Measurements from ENCODE around the gene TMPRSS7. TPM values are rescaled to one million over a fixed set of nuclear protein-coding genes. Genes with fewer than 3 reads are reported as not detected.
"Not testable (repeated sequence)": the region's sequence is repeated elsewhere in the genome, so short reads cannot be mapped to it uniquely, and the experiment has no call there.

The TMPRSS7 gene
- total RNA-seq, 3 donors from 2014 or later: 0.12 TPM; not detected in 2

GRCh38 chr3:112053229-112053628 lies 18.7 kb downstream of the TMPRSS7 start:
- ATAC-seq: no peak
- no peaks in the 10 kb centered on the region for H3K4me1 ChIP-seq (ENCODE audit: low read depth)
- TF ChIP-seq CTCF (IDR thresholded peaks at IDR 0.05): no peak
- H3K4me3 ChIP-seq: no peak overlapping the region
- intact Hi-C loops (cut with DNase I, micrococcal nuclease): no loop called here
- no peaks in the 10 kb centered on the region for H3K36me3 ChIP-seq (ENCODE audit: low read depth)
- H3K9me3 ChIP-seq: no peaks in the 10 kb centered on the region
- no peak for DNase-seq

GRCh38 chr3:112056451-112056929 lies 22.0 kb downstream of the TMPRSS7 start:
- no peak for ATAC-seq
- no peak for DNase-seq
- no peak overlapping the region for H3K4me3 ChIP-seq
- no peaks in the 10 kb centered on the region for H3K9me3 ChIP-seq
- intact Hi-C loops (cut with DNase I, micrococcal nuclease): no loop called here
- H3K36me3 ChIP-seq (ENCODE audit: low read depth): no peaks in the 10 kb centered on the region
- H3K4me1 ChIP-seq (ENCODE audit: low read depth): no peaks in the 10 kb centered on the region
- no peak for TF ChIP-seq CTCF (IDR thresholded peaks at IDR 0.05)

GRCh38 chr3:112059497-112059896 lies 25.0 kb downstream of the TMPRSS7 start:
- DNase-seq (no peak), ATAC-seq (no peak)
- Histone ChIP-seq H3K4me1 (ENCODE audit: low read depth) (no peaks in the 10 kb centered on the region), H3K4me3 (no peak overlapping the region), H3K36me3 (ENCODE audit: low read depth) (no peaks in the 10 kb centered on the region), H3K9me3 (no peaks in the 10 kb centered on the region)
- intact Hi-C loops (cut with DNase I, micrococcal nuclease): no loop called here
- TF ChIP-seq CTCF (IDR thresholded peaks at IDR 0.05): no peak

- ATAC-seq (no peak), DNase-seq (no peak)
- Histone ChIP-seq H3K36me3 (ENCODE audit: low read depth) (no peaks in the 10 kb centered on the region), H3K4me1 (ENCODE audit: low read depth) (no peaks in the 10 kb centered on the region), H3K9me3 (no peaks in the 10 kb centered on the region), H3K4me3 (no peak overlapping the region)
- TF ChIP-seq CTCF (IDR thresholded peaks at IDR 0.05): no peak
- intact Hi-C loops (cut with DNase I, micrococcal nuclease): no loop called here
Measured at GRCh38 chr3:112061152-112061551, 26.6 kb downstream of the TMPRSS7 start.

- ATAC-seq (peak; percentile 52), DNase-seq (peak; percentile 83 to 87 (median 85))
- H3K36me3 ChIP-seq (ENCODE audit: low read depth); H3K4me3 ChIP-seq; H3K9me3 ChIP-seq; intact Hi-C loops (cut with DNase I, micrococcal nuclease): not testable (repeated sequence)
- peaks cover 27% of the 10 kb centered on the region for H3K4me1 ChIP-seq (ENCODE audit: low read depth)
Measured at GRCh38 chr3:112072387-112073060, 38.0 kb downstream of the TMPRSS7 start.

GRCh38 chr3:112074006-112074405 lies 39.5 kb downstream of the TMPRSS7 start:
- DNase-seq: no peak
- H3K4me1 ChIP-seq (ENCODE audit: low read depth): peaks cover 27% of the 10 kb centered on the region
- intact Hi-C loops (cut with DNase I, micrococcal nuclease): no loop called here
- no peaks in the 10 kb centered on the region for H3K9me3 ChIP-seq
- TF ChIP-seq CTCF (IDR thresholded peaks at IDR 0.05): no peak
- no peak for ATAC-seq
- H3K36me3 ChIP-seq (ENCODE audit: low read depth): no peaks in the 10 kb centered on the region
- H3K4me3 ChIP-seq: no peak overlapping the region
